ENCODE data around the gene PCDHB13. TPM values are rescaled to one million over a fixed set of nuclear protein-coding genes. Genes with fewer than 3 reads are reported as not detected.
"Not testable (repeated sequence)": the region's sequence is repeated elsewhere in the genome, so short reads cannot be mapped to it uniquely, and the experiment has no call there.

The PCDHB13 gene
- total and polyA plus RNA-seq, 2 of the 4 experiments (the other 2 are of a cell fraction): 0.18 to 0.26 TPM

DNA sequence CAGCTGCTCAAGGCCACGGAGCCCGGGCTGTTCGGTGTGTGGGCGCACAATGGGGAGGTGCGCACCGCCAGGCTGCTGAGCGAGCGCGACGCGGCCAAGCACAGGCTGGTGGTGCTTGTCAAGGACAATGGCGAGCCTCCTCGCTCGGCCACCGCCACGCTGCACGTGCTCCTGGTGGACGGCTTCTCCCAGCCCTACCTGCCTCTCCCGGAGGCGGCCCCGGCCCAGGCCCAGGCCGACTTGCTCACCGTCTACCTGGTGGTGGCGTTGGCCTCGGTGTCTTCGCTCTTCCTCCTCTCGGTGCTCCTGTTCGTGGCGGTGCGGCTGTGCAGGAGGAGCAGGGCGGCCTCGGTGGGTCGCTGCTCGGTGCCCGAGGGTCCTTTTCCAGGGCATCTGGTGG is 24.6 kb upstream of the PCDHB13 start:
- peaks cover 15% of the 10 kb centered on the region; the same call in 1 of the 2 replicates for H3K9me3 ChIP-seq (ENCODE audit: control insufficient read depth, insufficient read depth, low read length)
- DNase-seq; dilution Hi-C loops (cut with HindIII; ENCODE audit: low sequenced_read_pairs, unreplicated experiment); H4K8ac ChIP-seq (ENCODE audit: low read depth in 2 of 2, low read length in 2 of 2); H2BK5ac ChIP-seq (ENCODE audit: low read depth, low read length, poor library complexity, severe bottlenecking); H3K4me1 ChIP-seq (ENCODE audit: control insufficient read depth, insufficient read depth, low read length); H3K18ac ChIP-seq (ENCODE audit: low read depth, low read length); H3K27ac ChIP-seq (ENCODE audit: insufficient read depth, low read length); POLR2A ChIA-PET (ENCODE audit: unreplicated experiment); H3K36me3 ChIP-seq (ENCODE audit: control insufficient read depth, insufficient read depth, low read length); H3K9me1 ChIP-seq (ENCODE audit: insufficient read depth, low read length); H3K23ac ChIP-seq (ENCODE audit: low read depth, low read length); H2AK5ac ChIP-seq (ENCODE audit: low read depth, low read length); H3K14ac ChIP-seq (replicated peaks; ENCODE audit: low read depth, low read length); in situ Hi-C loops (cut with MboI; ENCODE audit: low sequenced_read_pairs); H2BK15ac ChIP-seq (ENCODE audit: low read depth, low read length); H2BK20ac ChIP-seq (ENCODE audit: low read depth, low read length); H4K20me1 ChIP-seq (ENCODE audit: insufficient read depth, low read length); H4K5ac ChIP-seq (ENCODE audit: low read depth, low read length); H2AK9ac ChIP-seq (replicated peaks; ENCODE audit: low read depth, low read length, poor library complexity); H3K4me3 ChIP-seq (ENCODE audit: insufficient read depth, low read depth, low read length); H2BK120ac ChIP-seq (ENCODE audit: low read depth, low read length); H4K91ac ChIP-seq (ENCODE audit: insufficient read depth, low read depth, low read length); intact Hi-C loops (cut with micrococcal nuclease); ATAC-seq (ENCODE audit: low read depth); H2AFZ ChIP-seq (replicated peaks; ENCODE audit: low read length, poor library complexity); H3K4ac ChIP-seq (ENCODE audit: low read depth, low read length); H3K56ac ChIP-seq (ENCODE audit: extremely low read depth, insufficient read depth, low read length); H3K27me3 ChIP-seq (ENCODE audit: control insufficient read depth, insufficient read depth, low read length); H3K79me1 ChIP-seq (ENCODE audit: low read depth in 1 of 2, low read length in 2 of 2); H3K9ac ChIP-seq (ENCODE audit: low read depth, low read length); H3K4me2 ChIP-seq (ENCODE audit: low read depth, low read length); CTCF ChIA-PET; BruUV-seq (replicated peaks): not testable (repeated sequence)
- 25% methylated on average over 4 of the region's 35 CpGs; no CpG with 5 or more reads in 1 of the 2 experiments for WGBS, 2 experiments (ENCODE audit: extremely low coverage in 2 of 2, insufficient read length in 1 of 2)
